GM23338 (cell line): ENCODE measurements around the gene OTUB1. TPM values are rescaled to one million over a fixed set of nuclear protein-coding genes. Genes with fewer than 3 reads are reported as not detected.
"Not testable (repeated sequence)": the region's sequence is repeated elsewhere in the genome, so short reads cannot be mapped to it uniquely, and the experiment has no call there.

Source experiments
- ATAC-seq: fragments of 200-7000 bp; cut with Tn5 transposase; 3 replicates; pipeline ENCODE4 v1.9.1; 2020
- DNase-seq: peaks from one replicate; pipeline ENCODE4 v3.0.0-alpha.2; 2015; ENCODE audit warnings: low spot score
- H2AFZ ChIP-seq: fragments of 200-600 bp; sonication (generic); 2 replicates; pipeline ENCODE4 v1.8.0; 2016; ENCODE audit warnings: antibody characterized with exemption, mild to moderate bottlenecking, moderate library complexity
- H3F3A ChIP-seq: fragments of 200-600 bp; sonication (generic); replicated peaks from 2 replicates; pipeline ENCODE4 v1.8.0; 2017; ENCODE audit warnings: antibody characterized with exemption, mixed run types, low read depth
- H3K27ac ChIP-seq: fragments of 200-600 bp; sonication (generic); 2 replicates; pipeline ENCODE4 v1.6.1; 2016; ENCODE audit warnings: low read depth
- H3K27me3 ChIP-seq: fragments of 200-600 bp; sonication (generic); 2 replicates; pipeline ENCODE4 v1.8.0; 2016; ENCODE audit warnings: mild to moderate bottlenecking, mixed run types, moderate library complexity; ENCODE audit not compliant: insufficient read depth
- H3K36me3 ChIP-seq: fragments of 200-600 bp; sonication (generic); 2 replicates; pipeline ENCODE4 v1.8.0; 2016; ENCODE audit warnings: mild to moderate bottlenecking; ENCODE audit not compliant: insufficient read depth
- H3K4me1 ChIP-seq: fragments of 200-600 bp; sonication (generic); 2 replicates; pipeline ENCODE4 v1.8.0; 2016; ENCODE audit warnings: mild to moderate bottlenecking, moderate library complexity; ENCODE audit not compliant: insufficient read depth
- H3K4me2 ChIP-seq: fragments of 200-600 bp; sonication (generic); 2 replicates; pipeline ENCODE4 v1.7.1; 2017; ENCODE audit warnings: mixed run types
- H3K4me3 ChIP-seq: fragments of 200-600 bp; sonication (generic); 2 replicates; pipeline ENCODE4 v1.6.1; 2016; ENCODE audit warnings: mixed run types
- H3K79me2 ChIP-seq: fragments of 200-600 bp; sonication (generic); replicated peaks from 2 replicates; pipeline ENCODE4 v1.8.0; 2017; ENCODE audit warnings: mild to moderate bottlenecking; ENCODE audit not compliant: insufficient read depth
- H3K9me2 ChIP-seq: fragments of 200-600 bp; sonication (generic); 2 replicates; pipeline ENCODE4 v1.8.0; 2017; ENCODE audit not compliant: insufficient read depth
- H4K20me1 ChIP-seq: fragments of 200-600 bp; sonication (generic); replicated peaks from 2 replicates; pipeline ENCODE4 v1.8.0; 2017; ENCODE audit warnings: mild to moderate bottlenecking; ENCODE audit not compliant: insufficient read depth
- H3K27ac Mint-ChIP-seq: 2 replicates; pipeline ENCODE4 v1.8.0; 2020; ENCODE audit warnings: inconsistent platforms, mild to moderate bottlenecking, moderate library complexity, mixed read lengths
- H3K27me3 Mint-ChIP-seq: 3 replicates; pipeline ENCODE4 v1.8.0; 2022; ENCODE audit warnings: low read depth, mild to moderate bottlenecking, moderate library complexity, mixed read lengths, inconsistent platforms; ENCODE audit not compliant: insufficient read depth, poor library complexity
- H3K36me3 Mint-ChIP-seq: 3 replicates; pipeline ENCODE4 v1.8.0; 2021; ENCODE audit warnings: low read depth, mild to moderate bottlenecking, inconsistent platforms, moderate library complexity, mixed read lengths
- H3K4me1 Mint-ChIP-seq: 3 replicates; pipeline ENCODE4 v1.8.0; 2020; ENCODE audit warnings: mild to moderate bottlenecking, inconsistent platforms, mixed read lengths
- H3K4me3 Mint-ChIP-seq: 3 replicates; pipeline ENCODE4 v1.8.0; 2021; ENCODE audit warnings: moderate library complexity, mild to moderate bottlenecking, inconsistent platforms, mixed read lengths
- H3K9me3 Mint-ChIP-seq: 3 replicates; pipeline ENCODE4 v1.8.0; 2020; ENCODE audit warnings: moderate library complexity, mild to moderate bottlenecking, inconsistent platforms, mixed read lengths
- CREB1 ChIP-seq: fragments of 250-450 bp; sonication (Bioruptor Pico); IDR thresholded peaks from 2 replicates; pipeline ENCODE4 v1.5.0; 2020; ENCODE audit warnings: low read depth, mild to moderate bottlenecking, moderate library complexity
- EZH2phosphoT487 ChIP-seq: fragments of 200-600 bp; sonication (generic); IDR thresholded peaks from one replicate; pipeline ENCODE4 v1.8.1; 2018; ENCODE audit warnings: antibody characterized with exemption; ENCODE audit not compliant: unreplicated experiment
- POLR2AphosphoS5 ChIP-seq: IDR thresholded peaks from 2 replicates; pipeline ENCODE4 v1.6.1; 2016; ENCODE audit warnings: antibody characterized with exemption, low read depth
- STAT1 ChIP-seq: IDR thresholded peaks from one replicate; pipeline ENCODE4 v1.6.1; 2016; ENCODE audit warnings: antibody characterized with exemption; ENCODE audit not compliant: unreplicated experiment
- ZNF114 ChIP-seq: fragments of 250-450 bp; sonication (Bioruptor Pico); IDR thresholded peaks from 2 replicates; pipeline ENCODE4 v1.5.0; 2020; ENCODE audit warnings: mild to moderate bottlenecking, moderate library complexity
- polyA plus RNA-seq: library from polyadenylated mRNA; unstranded; fragments of >200 nt; fragmentation: Nextera tagmentation; extraction: Ambion mirVana; gene quantifications from 2 replicates; pipeline ENCODE4 v1.2.1, GENCODE V29; 2016
- total RNA-seq: library from RNA; depleted of rRNA; stranded (reverse); fragments of >200 nt; shearing (Covaris generic); gene quantifications from 2 replicates; pipeline ENCODE4 v1.2.3, GENCODE V29; 2014
- TF ChIP-seq, protein P1 (sequence below): IDR thresholded peaks from 2 replicates; pipeline ENCODE4 v1.6.1; 2016; ENCODE audit warnings: antibody characterized with exemption
- TF ChIP-seq, protein P2 (sequence below), 2 experiments: fragments of 200-600 bp in 1 of 2; sonication (generic) in 1 of 2; conservative IDR thresholded peaks; 2 replicates each; pipeline versions ENCODE4 v1.5.1 to v1.6.1; 2016 to 2017; ENCODE audit warnings: antibody characterized with exemption in 2 of 2, low read depth in 2 of 2, mild to moderate bottlenecking in 2 of 2, moderate library complexity in 1 of 2
- TF ChIP-seq, protein P3 (sequence below): IDR thresholded peaks from one replicate; pipeline ENCODE4 v1.6.1; 2018; ENCODE audit warnings: antibody characterized with exemption; ENCODE audit not compliant: unreplicated experiment

Gene OTUB1
- total and polyA plus RNA-seq, 2 experiments from 2014 or later, result 122 to 207 TPM

DNA sequence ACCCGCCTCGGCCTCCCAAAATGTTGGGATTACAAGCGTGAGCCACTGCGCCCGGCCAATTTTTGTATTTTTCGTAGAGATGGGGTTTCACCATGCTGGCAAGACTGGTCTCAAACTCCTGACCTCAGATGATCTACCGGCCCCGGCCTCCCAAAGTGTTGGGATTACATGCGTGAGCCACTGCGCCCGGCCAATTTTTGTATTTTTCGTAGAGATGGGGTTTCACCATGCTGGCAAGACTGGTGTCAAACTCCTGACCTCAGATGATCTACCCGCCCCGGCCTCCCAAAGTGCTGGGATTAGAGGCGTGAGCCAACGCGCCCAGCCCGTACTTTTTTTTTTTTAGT, 12.4 kb upstream of the OTUB1 start:
- not testable (repeated sequence) for ATAC-seq, H3K36me3 ChIP-seq, DNase-seq, H4K20me1 ChIP-seq, H2AFZ ChIP-seq, H3K4me3 ChIP-seq, H3K27ac ChIP-seq, H3K4me2 ChIP-seq, H3K9me2 ChIP-seq, H3K9me3 Mint-ChIP-seq
- peaks cover 16% of the 10 kb centered on the region; the same call in 1 of the 2 replicates for H3F3A ChIP-seq
- H3K27me3 Mint-ChIP-seq, result peaks cover 47% of the 10 kb centered on the region
- H3K4me1 ChIP-seq, result peaks cover 30% of the 10 kb centered on the region
- H3K4me1 Mint-ChIP-seq, result peaks cover 21% of the 10 kb centered on the region
- peak overlapping the region; percentile 100 for H3K4me3 Mint-ChIP-seq
- H3K79me2 ChIP-seq, result peaks cover 31% of the 10 kb centered on the region
- H3K27me3 ChIP-seq, result peaks cover 38% of the 10 kb centered on the region
- peak overlapping the region; percentile 90 for H3K27ac Mint-ChIP-seq
- peaks cover 21% of the 10 kb centered on the region for H3K36me3 Mint-ChIP-seq

DNA sequence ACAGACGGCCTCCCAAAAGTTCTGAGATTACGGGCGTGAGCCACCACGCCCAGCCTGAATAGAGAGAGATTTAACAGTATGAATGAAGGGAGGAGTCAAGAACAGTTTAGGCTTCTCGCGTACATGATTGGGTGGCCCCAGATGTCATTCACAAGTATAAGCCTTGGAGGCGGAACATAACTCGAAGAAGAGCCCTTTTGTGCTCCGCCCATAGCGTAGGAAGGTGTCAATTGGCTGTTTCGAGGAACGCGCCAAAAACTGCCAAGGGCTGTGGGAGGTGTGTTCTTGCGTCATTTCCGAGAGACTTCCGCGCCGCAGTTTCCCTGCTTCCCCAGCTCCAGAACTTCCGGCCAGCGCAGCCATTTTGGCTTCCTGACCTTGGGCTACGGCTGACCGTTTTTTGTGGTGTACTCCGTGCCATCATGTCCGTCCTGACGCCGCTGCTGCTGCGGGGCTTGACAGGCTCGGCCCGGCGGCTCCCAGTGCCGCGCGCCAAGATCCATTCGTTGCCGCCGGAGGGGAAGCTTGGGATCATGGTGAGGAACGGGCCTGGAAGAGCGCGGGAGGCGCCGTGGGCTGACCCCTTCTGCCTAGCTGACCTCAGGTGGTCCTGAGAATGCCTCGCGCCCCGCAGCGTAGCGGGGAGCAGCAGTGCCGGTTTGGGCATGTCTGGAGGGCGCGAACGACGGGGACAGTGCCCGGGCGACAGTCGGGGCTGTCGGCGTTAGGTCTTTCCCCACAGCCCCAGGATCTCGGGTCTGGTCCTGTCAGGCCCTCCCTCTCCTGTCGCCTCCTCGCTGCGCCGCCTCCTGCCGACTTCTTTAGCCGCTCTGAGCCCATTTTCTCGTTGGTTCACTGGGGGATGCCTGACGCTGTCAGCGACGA, 11.7 kb upstream of the OTUB1 start, which contains the start of gene COX8A:
COX8A (plus strand) TSS at position 362 of the 885 bp plus-strand sequence; CDS start at position 423, 61 bp downstream.
- H3K4me1 ChIP-seq, result peaks cover 33% of the 10 kb centered on the region
- peaks cover 22% of the 10 kb centered on the region; the same call in 1 of the 2 replicates for H3F3A ChIP-seq
- peaks cover 37% of the 10 kb centered on the region for H3K79me2 ChIP-seq
- Mint-ChIP-seq H3K36me3 (peaks cover 21% of the 10 kb centered on the region), H3K4me1 (peaks cover 26% of the 10 kb centered on the region), H3K27ac (peak within 1 kb of the TSS; percentile 100), H3K4me3 (peak within 1 kb of the TSS; percentile 100), H3K27me3 (peaks cover 47% of the 10 kb centered on the region), H3K9me3 (peaks cover 10% of the 10 kb centered on the region)
- peak within 1 kb of the TSS; percentile 66 for H3K4me2 ChIP-seq
- H3K27me3 ChIP-seq, result peaks cover 32% of the 10 kb centered on the region
- no peaks in the 10 kb centered on the region; the same call in 1 of the 2 replicates for H4K20me1 ChIP-seq
- DNase-seq (peak; percentile 100), ATAC-seq (peak; percentile 92)
- no peak within 1 kb of the TSS; the same call in 1 of the 2 replicates for H2AFZ ChIP-seq
- H3K27ac ChIP-seq, result peak within 1 kb of the TSS; percentile 82
- TF ChIP-seq, protein P1, sequence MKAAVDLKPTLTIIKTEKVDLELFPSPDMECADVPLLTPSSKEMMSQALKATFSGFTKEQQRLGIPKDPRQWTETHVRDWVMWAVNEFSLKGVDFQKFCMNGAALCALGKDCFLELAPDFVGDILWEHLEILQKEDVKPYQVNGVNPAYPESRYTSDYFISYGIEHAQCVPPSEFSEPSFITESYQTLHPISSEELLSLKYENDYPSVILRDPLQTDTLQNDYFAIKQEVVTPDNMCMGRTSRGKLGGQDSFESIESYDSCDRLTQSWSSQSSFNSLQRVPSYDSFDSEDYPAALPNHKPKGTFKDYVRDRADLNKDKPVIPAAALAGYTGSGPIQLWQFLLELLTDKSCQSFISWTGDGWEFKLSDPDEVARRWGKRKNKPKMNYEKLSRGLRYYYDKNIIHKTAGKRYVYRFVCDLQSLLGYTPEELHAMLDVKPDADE, result peak; percentile 64; the same call in 1 of the 2 replicates
- TF ChIP-seq, protein P2, sequence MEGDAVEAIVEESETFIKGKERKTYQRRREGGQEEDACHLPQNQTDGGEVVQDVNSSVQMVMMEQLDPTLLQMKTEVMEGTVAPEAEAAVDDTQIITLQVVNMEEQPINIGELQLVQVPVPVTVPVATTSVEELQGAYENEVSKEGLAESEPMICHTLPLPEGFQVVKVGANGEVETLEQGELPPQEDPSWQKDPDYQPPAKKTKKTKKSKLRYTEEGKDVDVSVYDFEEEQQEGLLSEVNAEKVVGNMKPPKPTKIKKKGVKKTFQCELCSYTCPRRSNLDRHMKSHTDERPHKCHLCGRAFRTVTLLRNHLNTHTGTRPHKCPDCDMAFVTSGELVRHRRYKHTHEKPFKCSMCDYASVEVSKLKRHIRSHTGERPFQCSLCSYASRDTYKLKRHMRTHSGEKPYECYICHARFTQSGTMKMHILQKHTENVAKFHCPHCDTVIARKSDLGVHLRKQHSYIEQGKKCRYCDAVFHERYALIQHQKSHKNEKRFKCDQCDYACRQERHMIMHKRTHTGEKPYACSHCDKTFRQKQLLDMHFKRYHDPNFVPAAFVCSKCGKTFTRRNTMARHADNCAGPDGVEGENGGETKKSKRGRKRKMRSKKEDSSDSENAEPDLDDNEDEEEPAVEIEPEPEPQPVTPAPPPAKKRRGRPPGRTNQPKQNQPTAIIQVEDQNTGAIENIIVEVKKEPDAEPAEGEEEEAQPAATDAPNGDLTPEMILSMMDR (conservative IDR thresholded peaks at IDR 0.05; ENCODE audit: low read depth in 2 of 2), result peak in 1 of 2 experiments; percentile 14; a peak in 1 of 4 replicates
- TF ChIP-seq, protein P3, sequence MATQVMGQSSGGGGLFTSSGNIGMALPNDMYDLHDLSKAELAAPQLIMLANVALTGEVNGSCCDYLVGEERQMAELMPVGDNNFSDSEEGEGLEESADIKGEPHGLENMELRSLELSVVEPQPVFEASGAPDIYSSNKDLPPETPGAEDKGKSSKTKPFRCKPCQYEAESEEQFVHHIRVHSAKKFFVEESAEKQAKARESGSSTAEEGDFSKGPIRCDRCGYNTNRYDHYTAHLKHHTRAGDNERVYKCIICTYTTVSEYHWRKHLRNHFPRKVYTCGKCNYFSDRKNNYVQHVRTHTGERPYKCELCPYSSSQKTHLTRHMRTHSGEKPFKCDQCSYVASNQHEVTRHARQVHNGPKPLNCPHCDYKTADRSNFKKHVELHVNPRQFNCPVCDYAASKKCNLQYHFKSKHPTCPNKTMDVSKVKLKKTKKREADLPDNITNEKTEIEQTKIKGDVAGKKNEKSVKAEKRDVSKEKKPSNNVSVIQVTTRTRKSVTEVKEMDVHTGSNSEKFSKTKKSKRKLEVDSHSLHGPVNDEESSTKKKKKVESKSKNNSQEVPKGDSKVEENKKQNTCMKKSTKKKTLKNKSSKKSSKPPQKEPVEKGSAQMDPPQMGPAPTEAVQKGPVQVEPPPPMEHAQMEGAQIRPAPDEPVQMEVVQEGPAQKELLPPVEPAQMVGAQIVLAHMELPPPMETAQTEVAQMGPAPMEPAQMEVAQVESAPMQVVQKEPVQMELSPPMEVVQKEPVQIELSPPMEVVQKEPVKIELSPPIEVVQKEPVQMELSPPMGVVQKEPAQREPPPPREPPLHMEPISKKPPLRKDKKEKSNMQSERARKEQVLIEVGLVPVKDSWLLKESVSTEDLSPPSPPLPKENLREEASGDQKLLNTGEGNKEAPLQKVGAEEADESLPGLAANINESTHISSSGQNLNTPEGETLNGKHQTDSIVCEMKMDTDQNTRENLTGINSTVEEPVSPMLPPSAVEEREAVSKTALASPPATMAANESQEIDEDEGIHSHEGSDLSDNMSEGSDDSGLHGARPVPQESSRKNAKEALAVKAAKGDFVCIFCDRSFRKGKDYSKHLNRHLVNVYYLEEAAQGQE, result no peak
- TF ChIP-seq STAT1 (no peak), ZNF114 (CRISPR knock-in tag) (no peak), CREB1 (CRISPR knock-in tag) (peak; percentile 93), POLR2AphosphoS5 (peak; percentile 89), EZH2phosphoT487 (no peak)
- H3K36me3 ChIP-seq, result no peaks in the 10 kb centered on the region
- no peaks in the 10 kb centered on the region; the same call in 1 of the 2 replicates for H3K9me2 ChIP-seq
- peak within 1 kb of the TSS; percentile 66 for H3K4me3 ChIP-seq
